GM23338 (cell line): Measurements from ENCODE around the gene APP. TPM values are rescaled to one million over a fixed set of nuclear protein-coding genes. Genes with fewer than 3 reads are reported as not detected.

Source experiments
- ATAC-seq: fragments of 200-7000 bp; cut with Tn5 transposase; 3 replicates; pipeline ENCODE4 v1.9.1; 2020
- DNase-seq: peaks from one replicate; pipeline ENCODE4 v3.0.0-alpha.2; 2015; ENCODE audit warnings: low spot score
- H2AFZ ChIP-seq: fragments of 200-600 bp; sonication (generic); 2 replicates; pipeline ENCODE4 v1.8.0; 2016; ENCODE audit warnings: antibody characterized with exemption, mild to moderate bottlenecking, moderate library complexity
- H3F3A ChIP-seq: fragments of 200-600 bp; sonication (generic); replicated peaks from 2 replicates; pipeline ENCODE4 v1.8.0; 2017; ENCODE audit warnings: antibody characterized with exemption, mixed run types, low read depth
- H3K27ac ChIP-seq: fragments of 200-600 bp; sonication (generic); 2 replicates; pipeline ENCODE4 v1.6.1; 2016; ENCODE audit warnings: low read depth
- H3K27me3 ChIP-seq: fragments of 200-600 bp; sonication (generic); 2 replicates; pipeline ENCODE4 v1.8.0; 2016; ENCODE audit warnings: mild to moderate bottlenecking, mixed run types, moderate library complexity; ENCODE audit not compliant: insufficient read depth
- H3K36me3 ChIP-seq: fragments of 200-600 bp; sonication (generic); 2 replicates; pipeline ENCODE4 v1.8.0; 2016; ENCODE audit warnings: mild to moderate bottlenecking; ENCODE audit not compliant: insufficient read depth
- H3K4me1 ChIP-seq: fragments of 200-600 bp; sonication (generic); 2 replicates; pipeline ENCODE4 v1.8.0; 2016; ENCODE audit warnings: mild to moderate bottlenecking, moderate library complexity; ENCODE audit not compliant: insufficient read depth
- H3K4me2 ChIP-seq: fragments of 200-600 bp; sonication (generic); 2 replicates; pipeline ENCODE4 v1.7.1; 2017; ENCODE audit warnings: mixed run types
- H3K4me3 ChIP-seq: fragments of 200-600 bp; sonication (generic); 2 replicates; pipeline ENCODE4 v1.6.1; 2016; ENCODE audit warnings: mixed run types
- H3K79me2 ChIP-seq: fragments of 200-600 bp; sonication (generic); replicated peaks from 2 replicates; pipeline ENCODE4 v1.8.0; 2017; ENCODE audit warnings: mild to moderate bottlenecking; ENCODE audit not compliant: insufficient read depth
- H3K9me2 ChIP-seq: fragments of 200-600 bp; sonication (generic); 2 replicates; pipeline ENCODE4 v1.8.0; 2017; ENCODE audit not compliant: insufficient read depth
- H4K20me1 ChIP-seq: fragments of 200-600 bp; sonication (generic); replicated peaks from 2 replicates; pipeline ENCODE4 v1.8.0; 2017; ENCODE audit warnings: mild to moderate bottlenecking; ENCODE audit not compliant: insufficient read depth
- H3K27ac Mint-ChIP-seq: 2 replicates; pipeline ENCODE4 v1.8.0; 2020; ENCODE audit warnings: inconsistent platforms, mild to moderate bottlenecking, moderate library complexity, mixed read lengths
- H3K27me3 Mint-ChIP-seq: 3 replicates; pipeline ENCODE4 v1.8.0; 2022; ENCODE audit warnings: low read depth, mild to moderate bottlenecking, moderate library complexity, mixed read lengths, inconsistent platforms; ENCODE audit not compliant: insufficient read depth, poor library complexity
- H3K36me3 Mint-ChIP-seq: 3 replicates; pipeline ENCODE4 v1.8.0; 2021; ENCODE audit warnings: low read depth, mild to moderate bottlenecking, inconsistent platforms, moderate library complexity, mixed read lengths
- H3K4me1 Mint-ChIP-seq: 3 replicates; pipeline ENCODE4 v1.8.0; 2020; ENCODE audit warnings: mild to moderate bottlenecking, inconsistent platforms, mixed read lengths
- H3K4me3 Mint-ChIP-seq: 3 replicates; pipeline ENCODE4 v1.8.0; 2021; ENCODE audit warnings: moderate library complexity, mild to moderate bottlenecking, inconsistent platforms, mixed read lengths
- H3K9me3 Mint-ChIP-seq: 3 replicates; pipeline ENCODE4 v1.8.0; 2020; ENCODE audit warnings: moderate library complexity, mild to moderate bottlenecking, inconsistent platforms, mixed read lengths
- CREB1 ChIP-seq: fragments of 250-450 bp; sonication (Bioruptor Pico); IDR thresholded peaks from 2 replicates; pipeline ENCODE4 v1.5.0; 2020; ENCODE audit warnings: low read depth, mild to moderate bottlenecking, moderate library complexity
- CTCF ChIP-seq, 2 experiments: fragments of 200-600 bp in 1 of 2; sonication (generic) in 1 of 2; conservative IDR thresholded peaks; 2 replicates each; pipeline versions ENCODE4 v1.5.1 to v1.6.1; 2016 to 2017; ENCODE audit warnings: antibody characterized with exemption in 2 of 2, low read depth in 2 of 2, mild to moderate bottlenecking in 2 of 2, moderate library complexity in 1 of 2
- EZH2 ChIP-seq: fragments of 200-600 bp; sonication (generic); IDR thresholded peaks from one replicate; pipeline ENCODE4 v1.8.0; 2017; ENCODE audit warnings: antibody characterized with exemption, mild to moderate bottlenecking, low read depth; ENCODE audit not compliant: unreplicated experiment
- EZH2phosphoT487 ChIP-seq: fragments of 200-600 bp; sonication (generic); IDR thresholded peaks from one replicate; pipeline ENCODE4 v1.8.1; 2018; ENCODE audit warnings: antibody characterized with exemption; ENCODE audit not compliant: unreplicated experiment
- JUNB ChIP-seq: IDR thresholded peaks from one replicate; pipeline ENCODE4 v1.6.1; 2016; ENCODE audit warnings: antibody characterized with exemption; ENCODE audit not compliant: unreplicated experiment
- NANOG ChIP-seq: IDR thresholded peaks from 2 replicates; pipeline ENCODE4 v1.6.1; 2016; ENCODE audit warnings: antibody characterized with exemption, borderline replicate concordance
- POLR2AphosphoS5 ChIP-seq: IDR thresholded peaks from 2 replicates; pipeline ENCODE4 v1.6.1; 2016; ENCODE audit warnings: antibody characterized with exemption, low read depth
- STAT1 ChIP-seq: IDR thresholded peaks from one replicate; pipeline ENCODE4 v1.6.1; 2016; ENCODE audit warnings: antibody characterized with exemption; ENCODE audit not compliant: unreplicated experiment
- ZNF114 ChIP-seq: fragments of 250-450 bp; sonication (Bioruptor Pico); IDR thresholded peaks from 2 replicates; pipeline ENCODE4 v1.5.0; 2020; ENCODE audit warnings: mild to moderate bottlenecking, moderate library complexity
- ZNF331 ChIP-seq: fragments of 250-450 bp; sonication (Bioruptor Pico); IDR thresholded peaks from 2 replicates; pipeline ENCODE4 v1.5.0; 2020; ENCODE audit warnings: low read depth, mild to moderate bottlenecking, moderate library complexity
- polyA plus RNA-seq: library from polyadenylated mRNA; unstranded; fragments of >200 nt; fragmentation: Nextera tagmentation; extraction: Ambion mirVana; gene quantifications from 2 replicates; pipeline ENCODE4 v1.2.1, GENCODE V29; 2016
- total RNA-seq: library from RNA; depleted of rRNA; stranded (reverse); fragments of >200 nt; shearing (Covaris generic); gene quantifications from 2 replicates; pipeline ENCODE4 v1.2.3, GENCODE V29; 2014
- TF ChIP-seq, protein P1 (sequence below): fragments of 250-450 bp; sonication (Bioruptor Pico); IDR thresholded peaks from 2 replicates; pipeline ENCODE4 v1.5.0; 2020; ENCODE audit warnings: mild to moderate bottlenecking, moderate library complexity
- TF ChIP-seq, protein P2 (sequence below): IDR thresholded peaks from 2 replicates; pipeline ENCODE4 v1.6.1; 2016; ENCODE audit warnings: antibody characterized with exemption
- TF ChIP-seq, protein P3 (sequence below): IDR thresholded peaks from one replicate; pipeline ENCODE4 v1.6.1; 2018; ENCODE audit warnings: antibody characterized with exemption; ENCODE audit not compliant: unreplicated experiment

APP gene
- total and polyA plus RNA-seq, 2 experiments from 2014 or later, result 69.4 to 444 TPM

GRCh38 chr21:26085882-26086281, 84.7 kb downstream of the APP start:
- Histone ChIP-seq H2AFZ (no peak overlapping the region), H3K4me2 (no peak overlapping the region), H3K4me3 (no peak overlapping the region), H3K36me3 (0 out of 2 replicates have a peak, but pooled peaks cover 4% of the 10 kb centered on the region), H3K27me3 (no peaks in the 10 kb centered on the region), H3K79me2 (peaks cover 75% of the 10 kb centered on the region), H3K27ac (peak overlapping the region; percentile 70; the same call in 1 of the 2 replicates), H3F3A (peaks cover 5% of the 10 kb centered on the region; the same call in 1 of the 2 replicates), H3K9me2 (0 out of 2 replicates have a peak, but pooled peaks cover 5% of the 10 kb centered on the region), H3K4me1 (peaks cover 24% of the 10 kb centered on the region), H4K20me1 (no peaks in the 10 kb centered on the region)
- H3K27me3 Mint-ChIP-seq, result peaks cover 3% of the 10 kb centered on the region
- no peak for ATAC-seq
- peaks cover 66% of the 10 kb centered on the region for H3K4me1 Mint-ChIP-seq
- H3K9me3 Mint-ChIP-seq, result no peaks in the 10 kb centered on the region
- TF ChIP-seq JUNB (no peak), POLR2AphosphoS5 (no peak), CTCF (conservative IDR thresholded peaks at IDR 0.05; ENCODE audit: low read depth in 2 of 2) (no peak), STAT1 (no peak), NANOG (no peak), EZH2phosphoT487 (no peak), ZNF331 (CRISPR knock-in tag) (no peak), ZNF114 (CRISPR knock-in tag) (no peak), CREB1 (CRISPR knock-in tag) (no peak), EZH2 (no peak)
- TF ChIP-seq, protein P1, sequence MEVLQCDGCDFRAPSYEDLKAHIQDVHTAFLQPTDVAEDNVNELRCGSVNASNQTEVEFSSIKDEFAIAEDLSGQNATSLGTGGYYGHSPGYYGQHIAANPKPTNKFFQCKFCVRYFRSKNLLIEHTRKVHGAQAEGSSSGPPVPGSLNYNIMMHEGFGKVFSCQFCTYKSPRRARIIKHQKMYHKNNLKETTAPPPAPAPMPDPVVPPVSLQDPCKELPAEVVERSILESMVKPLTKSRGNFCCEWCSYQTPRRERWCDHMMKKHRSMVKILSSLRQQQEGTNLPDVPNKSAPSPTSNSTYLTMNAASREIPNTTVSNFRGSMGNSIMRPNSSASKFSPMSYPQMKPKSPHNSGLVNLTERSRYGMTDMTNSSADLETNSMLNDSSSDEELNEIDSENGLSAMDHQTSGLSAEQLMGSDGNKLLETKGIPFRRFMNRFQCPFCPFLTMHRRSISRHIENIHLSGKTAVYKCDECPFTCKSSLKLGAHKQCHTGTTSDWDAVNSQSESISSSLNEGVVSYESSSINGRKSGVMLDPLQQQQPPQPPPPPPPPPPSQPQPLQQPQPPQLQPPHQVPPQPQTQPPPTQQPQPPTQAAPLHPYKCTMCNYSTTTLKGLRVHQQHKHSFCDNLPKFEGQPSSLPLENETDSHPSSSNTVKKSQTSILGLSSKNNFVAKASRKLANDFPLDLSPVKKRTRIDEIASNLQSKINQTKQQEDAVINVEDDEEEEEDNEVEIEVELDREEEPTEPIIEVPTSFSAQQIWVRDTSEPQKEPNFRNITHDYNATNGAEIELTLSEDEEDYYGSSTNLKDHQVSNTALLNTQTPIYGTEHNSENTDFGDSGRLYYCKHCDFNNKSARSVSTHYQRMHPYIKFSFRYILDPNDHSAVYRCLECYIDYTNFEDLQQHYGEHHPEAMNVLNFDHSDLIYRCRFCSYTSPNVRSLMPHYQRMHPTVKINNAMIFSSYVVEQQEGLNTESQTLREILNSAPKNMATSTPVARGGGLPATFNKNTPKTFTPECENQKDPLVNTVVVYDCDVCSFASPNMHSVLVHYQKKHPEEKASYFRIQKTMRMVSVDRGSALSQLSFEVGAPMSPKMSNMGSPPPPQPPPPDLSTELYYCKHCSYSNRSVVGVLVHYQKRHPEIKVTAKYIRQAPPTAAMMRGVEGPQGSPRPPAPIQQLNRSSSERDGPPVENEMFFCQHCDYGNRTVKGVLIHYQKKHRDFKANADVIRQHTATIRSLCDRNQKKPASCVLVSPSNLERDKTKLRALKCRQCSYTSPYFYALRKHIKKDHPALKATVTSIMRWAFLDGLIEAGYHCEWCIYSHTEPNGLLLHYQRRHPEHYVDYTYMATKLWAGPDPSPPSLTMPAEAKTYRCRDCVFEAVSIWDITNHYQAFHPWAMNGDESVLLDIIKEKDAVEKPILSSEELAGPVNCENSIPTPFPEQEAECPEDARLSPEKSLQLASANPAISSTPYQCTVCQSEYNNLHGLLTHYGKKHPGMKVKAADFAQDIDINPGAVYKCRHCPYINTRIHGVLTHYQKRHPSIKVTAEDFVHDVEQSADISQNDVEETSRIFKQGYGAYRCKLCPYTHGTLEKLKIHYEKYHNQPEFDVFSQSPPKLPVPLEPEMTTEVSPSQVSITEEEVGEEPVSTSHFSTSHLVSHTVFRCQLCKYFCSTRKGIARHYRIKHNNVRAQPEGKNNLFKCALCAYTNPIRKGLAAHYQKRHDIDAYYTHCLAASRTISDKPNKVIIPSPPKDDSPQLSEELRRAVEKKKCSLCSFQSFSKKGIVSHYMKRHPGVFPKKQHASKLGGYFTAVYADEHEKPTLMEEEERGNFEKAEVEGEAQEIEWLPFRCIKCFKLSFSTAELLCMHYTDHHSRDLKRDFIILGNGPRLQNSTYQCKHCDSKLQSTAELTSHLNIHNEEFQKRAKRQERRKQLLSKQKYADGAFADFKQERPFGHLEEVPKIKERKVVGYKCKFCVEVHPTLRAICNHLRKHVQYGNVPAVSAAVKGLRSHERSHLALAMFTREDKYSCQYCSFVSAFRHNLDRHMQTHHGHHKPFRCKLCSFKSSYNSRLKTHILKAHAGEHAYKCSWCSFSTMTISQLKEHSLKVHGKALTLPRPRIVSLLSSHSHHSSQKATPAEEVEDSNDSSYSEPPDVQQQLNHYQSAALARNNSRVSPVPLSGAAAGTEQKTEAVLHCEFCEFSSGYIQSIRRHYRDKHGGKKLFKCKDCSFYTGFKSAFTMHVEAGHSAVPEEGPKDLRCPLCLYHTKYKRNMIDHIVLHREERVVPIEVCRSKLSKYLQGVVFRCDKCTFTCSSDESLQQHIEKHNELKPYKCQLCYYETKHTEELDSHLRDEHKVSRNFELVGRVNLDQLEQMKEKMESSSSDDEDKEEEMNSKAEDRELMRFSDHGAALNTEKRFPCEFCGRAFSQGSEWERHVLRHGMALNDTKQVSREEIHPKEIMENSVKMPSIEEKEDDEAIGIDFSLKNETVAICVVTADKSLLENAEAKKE (CRISPR knock-in tag), result no peak
- TF ChIP-seq, protein P2, sequence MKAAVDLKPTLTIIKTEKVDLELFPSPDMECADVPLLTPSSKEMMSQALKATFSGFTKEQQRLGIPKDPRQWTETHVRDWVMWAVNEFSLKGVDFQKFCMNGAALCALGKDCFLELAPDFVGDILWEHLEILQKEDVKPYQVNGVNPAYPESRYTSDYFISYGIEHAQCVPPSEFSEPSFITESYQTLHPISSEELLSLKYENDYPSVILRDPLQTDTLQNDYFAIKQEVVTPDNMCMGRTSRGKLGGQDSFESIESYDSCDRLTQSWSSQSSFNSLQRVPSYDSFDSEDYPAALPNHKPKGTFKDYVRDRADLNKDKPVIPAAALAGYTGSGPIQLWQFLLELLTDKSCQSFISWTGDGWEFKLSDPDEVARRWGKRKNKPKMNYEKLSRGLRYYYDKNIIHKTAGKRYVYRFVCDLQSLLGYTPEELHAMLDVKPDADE, result no peak
- TF ChIP-seq, protein P3, sequence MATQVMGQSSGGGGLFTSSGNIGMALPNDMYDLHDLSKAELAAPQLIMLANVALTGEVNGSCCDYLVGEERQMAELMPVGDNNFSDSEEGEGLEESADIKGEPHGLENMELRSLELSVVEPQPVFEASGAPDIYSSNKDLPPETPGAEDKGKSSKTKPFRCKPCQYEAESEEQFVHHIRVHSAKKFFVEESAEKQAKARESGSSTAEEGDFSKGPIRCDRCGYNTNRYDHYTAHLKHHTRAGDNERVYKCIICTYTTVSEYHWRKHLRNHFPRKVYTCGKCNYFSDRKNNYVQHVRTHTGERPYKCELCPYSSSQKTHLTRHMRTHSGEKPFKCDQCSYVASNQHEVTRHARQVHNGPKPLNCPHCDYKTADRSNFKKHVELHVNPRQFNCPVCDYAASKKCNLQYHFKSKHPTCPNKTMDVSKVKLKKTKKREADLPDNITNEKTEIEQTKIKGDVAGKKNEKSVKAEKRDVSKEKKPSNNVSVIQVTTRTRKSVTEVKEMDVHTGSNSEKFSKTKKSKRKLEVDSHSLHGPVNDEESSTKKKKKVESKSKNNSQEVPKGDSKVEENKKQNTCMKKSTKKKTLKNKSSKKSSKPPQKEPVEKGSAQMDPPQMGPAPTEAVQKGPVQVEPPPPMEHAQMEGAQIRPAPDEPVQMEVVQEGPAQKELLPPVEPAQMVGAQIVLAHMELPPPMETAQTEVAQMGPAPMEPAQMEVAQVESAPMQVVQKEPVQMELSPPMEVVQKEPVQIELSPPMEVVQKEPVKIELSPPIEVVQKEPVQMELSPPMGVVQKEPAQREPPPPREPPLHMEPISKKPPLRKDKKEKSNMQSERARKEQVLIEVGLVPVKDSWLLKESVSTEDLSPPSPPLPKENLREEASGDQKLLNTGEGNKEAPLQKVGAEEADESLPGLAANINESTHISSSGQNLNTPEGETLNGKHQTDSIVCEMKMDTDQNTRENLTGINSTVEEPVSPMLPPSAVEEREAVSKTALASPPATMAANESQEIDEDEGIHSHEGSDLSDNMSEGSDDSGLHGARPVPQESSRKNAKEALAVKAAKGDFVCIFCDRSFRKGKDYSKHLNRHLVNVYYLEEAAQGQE, result no peak
- H3K36me3 Mint-ChIP-seq, result peaks cover 51% of the 10 kb centered on the region
- DNase-seq, result no peak
- H3K27ac Mint-ChIP-seq, result 0 out of 2 replicates have a peak overlapping the region, but pooled peaks have one; percentile 4
- H3K4me3 Mint-ChIP-seq, result no peak overlapping the region
